SJSA1 (cell line): ENCODE measurements around the gene ING3. TPM values are rescaled to one million over a fixed set of nuclear protein-coding genes. Genes with fewer than 3 reads are reported as not detected.

Experiments
- DNase-seq, 2 experiments: peaks; one replicate each; pipeline ENCODE4 v3.0.0-alpha.2; 2015 to 2020; ENCODE audit warnings: low spot score in 2 of 2, low read depth in 1 of 2
- H3K27ac ChIP-seq: fragments of 250-450 bp; sonication (Bioruptor Pico); 2 replicates; pipeline ENCODE4 v1.5.1; 2020; ENCODE audit warnings: mild to moderate bottlenecking, moderate library complexity
- H3K27me3 ChIP-seq: fragments of 250-450 bp; sonication (Bioruptor Pico); replicated peaks from 2 replicates; pipeline ENCODE4 v1.5.1; 2020; ENCODE audit warnings: mild to moderate bottlenecking, moderate library complexity
- H3K36me3 ChIP-seq: fragments of 250-450 bp; sonication (Bioruptor Pico); 2 replicates; pipeline ENCODE4 v1.5.1; 2020; ENCODE audit warnings: mild to moderate bottlenecking
- H3K4me1 ChIP-seq: fragments of 250-450 bp; sonication (Bioruptor Pico); replicated peaks from 2 replicates; pipeline ENCODE4 v1.6.1; 2021; ENCODE audit warnings: mild to moderate bottlenecking
- H3K4me3 ChIP-seq: fragments of 250-450 bp; sonication (Bioruptor Pico); 2 replicates; pipeline ENCODE4 v1.5.1; 2020; ENCODE audit warnings: mild to moderate bottlenecking
- H3K9me3 ChIP-seq: fragments of 250-450 bp; sonication (Bioruptor Pico); replicated peaks from 2 replicates; pipeline ENCODE4 v1.5.1; 2020; ENCODE audit warnings: mild to moderate bottlenecking
- total RNA-seq: library from RNA; depleted of rRNA; stranded (reverse); fragments of >200 nt; shearing (Covaris generic); gene quantifications from 2 replicates; pipeline ENCODE4 v1.2.3, GENCODE V29; 2014; rRNA removed

Gene ING3
- total RNA-seq, 1 experiment from 2014 or later: 31.2 TPM

- H3K4me1 ChIP-seq: peaks cover 66% of the 10 kb centered on the region
- no peak overlapping the region for H3K4me3 ChIP-seq
- no peak for DNase-seq
- no peaks in the 10 kb centered on the region for H3K27me3 ChIP-seq
- H3K9me3 ChIP-seq: peaks cover 3% of the 10 kb centered on the region; the same call in 1 of the 2 replicates
- no peak overlapping the region for H3K27ac ChIP-seq
- peaks cover 21% of the 10 kb centered on the region for H3K36me3 ChIP-seq
Observed at GRCh38 chr7:121026159-121026558, 75.6 kb downstream of the ING3 start.

DNA sequence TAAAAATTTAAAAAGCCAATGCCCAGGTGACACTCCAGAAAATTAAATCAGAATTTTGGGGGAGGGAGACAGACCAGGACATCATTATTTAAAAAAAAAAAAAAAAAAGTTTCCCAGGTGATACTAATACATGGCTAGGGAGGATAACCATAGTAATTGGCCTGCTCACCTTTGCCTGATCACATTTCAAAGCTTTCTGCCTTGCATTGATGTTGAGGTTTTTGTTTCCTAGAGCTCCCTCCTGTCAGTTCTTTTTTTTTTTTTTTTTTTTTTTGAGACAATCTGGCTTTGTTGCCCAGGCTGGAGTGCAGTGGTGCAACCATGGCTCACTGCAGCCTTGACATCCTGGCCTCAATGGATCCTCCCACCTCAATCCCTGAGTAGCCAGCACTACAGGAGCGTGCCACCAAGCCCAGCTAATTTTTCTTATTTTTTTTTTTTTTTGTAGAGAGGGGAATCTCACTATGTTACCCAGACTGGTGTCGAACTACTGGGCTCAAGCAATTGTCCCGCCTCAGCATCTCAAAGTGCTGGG lies 76.1 kb downstream of the ING3 start:
- no peak for DNase-seq
- Histone ChIP-seq H3K27me3 (no peaks in the 10 kb centered on the region), H3K4me3 (no peak overlapping the region), H3K36me3 (peaks cover 21% of the 10 kb centered on the region), H3K27ac (no peak overlapping the region), H3K9me3 (peaks cover 3% of the 10 kb centered on the region; the same call in 1 of the 2 replicates), H3K4me1 (peaks cover 61% of the 10 kb centered on the region)

Other genes starting within 250 kb of the ING3 start
- 1.8 and 2.3 TPM in 2 replicates for gene TSPAN12, start 92.6 kb upstream of the ING3 start, total RNA-seq
- 46.6 and 64.8 TPM in 2 replicates for gene CPED1, start 37.9 kb downstream of the ING3 start, total RNA-seq